ENCODE measurements around the gene STRN4. TPM values are rescaled to one million over a fixed set of nuclear protein-coding genes. Genes with fewer than 3 reads are reported as not detected.

STRN4 gene
- total RNA-seq, 1 experiment from 2014 or later: 143 TPM

DNA sequence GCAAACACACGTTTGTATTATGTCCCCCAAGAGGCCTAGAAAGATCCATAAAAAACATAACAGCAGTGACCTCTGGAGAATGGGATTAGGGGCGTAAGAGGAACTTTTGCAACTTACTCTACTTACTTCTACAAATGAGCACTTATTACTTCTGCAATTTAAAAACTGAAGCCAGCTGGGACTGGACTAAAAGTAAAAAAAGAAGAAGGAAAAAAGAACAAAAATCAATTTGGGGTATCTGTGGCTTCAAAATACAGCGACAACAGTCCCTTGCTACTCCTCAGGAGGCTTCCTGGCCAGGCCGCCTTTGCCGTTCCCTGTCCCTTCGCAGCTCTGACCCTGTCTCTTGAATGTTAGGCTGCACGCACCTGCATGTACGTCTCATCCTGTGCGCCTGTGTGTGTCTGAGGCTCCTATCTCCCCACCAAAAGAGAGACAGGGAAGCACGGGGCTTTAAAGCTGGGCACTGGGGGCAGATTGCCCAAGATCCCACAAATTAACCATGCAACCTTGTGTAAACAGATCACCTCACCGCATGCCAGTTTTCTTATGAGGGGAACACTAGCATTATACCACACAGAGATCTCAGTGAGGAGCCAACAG lies 12.5 kb downstream of the STRN4 start:
- Mint-ChIP-seq H3K4me3 (no peak overlapping the region; a peak in 1 of 5 replicates), H3K36me3 (ENCODE audit: insufficient read depth in 1 of 3, low read depth in 3 of 3) (peaks cover 47 to 88% (median 85%) of the 10 kb centered on the region in 3 experiments; a peak in 6 of 7 replicates), H3K27me3 (ENCODE audit: low read depth) (no peaks in the 10 kb centered on the region; the same call in 1 of the 2 replicates), H3K4me1 (peaks cover 4 to 6% of the 10 kb centered on the region in 2 experiments; a peak in 2 of 4 replicates), H3K27ac (peak overlapping the region in 2 of 3 experiments; percentile 49 to 71; a peak in 2 of 7 replicates), H3K9me3 (no peaks in the 10 kb centered on the region)
- Histone ChIP-seq H3K14ac (ENCODE audit: insufficient read depth, low read length) (no peak overlapping the region), H2BK5ac (ENCODE audit: insufficient read length, low read length) (no peak overlapping the region), H3K27ac (ENCODE audit: insufficient read length, low read depth, low read length) (no peak overlapping the region), H3K79me1 (ENCODE audit: insufficient read depth, low read depth, low read length, poor library complexity, severe bottlenecking) (no peaks in the 10 kb centered on the region), H2BK12ac (ENCODE audit: insufficient read length, low read depth, low read length) (no peak overlapping the region), H3T11ph (ENCODE audit: low read length) (no peak overlapping the region), H2BK120ac (ENCODE audit: low read depth, low read length, poor library complexity, severe bottlenecking) (no peak overlapping the region), H4K20me1 (ENCODE audit: control insufficient read depth, insufficient read depth, insufficient read length) (peaks cover 4% of the 10 kb centered on the region), H2AK5ac (ENCODE audit: insufficient read length, low read length) (no peak overlapping the region), H4K91ac (ENCODE audit: insufficient read length, low read depth, low read length) (no peak overlapping the region), H3K23ac (ENCODE audit: insufficient read length, low read depth, low read length) (no peak overlapping the region), H4K8ac (replicated peaks; ENCODE audit: insufficient read length, low read depth, low read length) (no peak overlapping the region), H4K5ac (ENCODE audit: insufficient read length, low read depth, low read length) (no peak overlapping the region), H3K4me1 (ENCODE audit: insufficient read depth, low read length) (no peaks in the 10 kb centered on the region), H2BK15ac (ENCODE audit: low read depth, low read length) (no peak overlapping the region), H3K23me2 (ENCODE audit: insufficient read length, low read depth, low read length, poor library complexity, severe bottlenecking) (no peaks in the 10 kb centered on the region), H3K79me2 (ENCODE audit: insufficient read depth, low read length) (no peaks in the 10 kb centered on the region; the same call in 1 of the 2 replicates), H3K9ac (ENCODE audit: extremely low read depth, insufficient read length, low read length) (no peak overlapping the region), H3K4me2 (ENCODE audit: insufficient read depth, insufficient read length, low read length) (no peak overlapping the region), H3K4ac (ENCODE audit: low read depth, low read length) (no peak overlapping the region), H2AFZ (ENCODE audit: low read length) (no peak overlapping the region), H3K9me3 (ENCODE audit: control insufficient read depth, low read depth, low read length) (no peaks in the 10 kb centered on the region), H3K56ac (ENCODE audit: insufficient read length, low read depth, low read length) (no peak overlapping the region), H3K27me3 (ENCODE audit: insufficient read depth, low read length) (no peaks in the 10 kb centered on the region), H2BK20ac (ENCODE audit: low read depth, low read length, poor library complexity, severe bottlenecking) (no peak overlapping the region), H3K18ac (ENCODE audit: insufficient read length, low read depth, low read length) (no peak overlapping the region)
- TF ChIP-seq CTCF (conservative IDR thresholded peaks at IDR 0.05): no peak
- DNase-seq: no peak
- no CpG with 5 or more reads among the region's 11 CpGs for WGBS (ENCODE audit: extremely low coverage, insufficient read length, low lambda C conversion rate)
